ENCODE data around the gene ATF6B.
"Not testable (repeated sequence)": the region's sequence is repeated elsewhere in the genome, so short reads cannot be mapped to it uniquely, and the experiment has no call there.

Gene ATF6B

DNA sequence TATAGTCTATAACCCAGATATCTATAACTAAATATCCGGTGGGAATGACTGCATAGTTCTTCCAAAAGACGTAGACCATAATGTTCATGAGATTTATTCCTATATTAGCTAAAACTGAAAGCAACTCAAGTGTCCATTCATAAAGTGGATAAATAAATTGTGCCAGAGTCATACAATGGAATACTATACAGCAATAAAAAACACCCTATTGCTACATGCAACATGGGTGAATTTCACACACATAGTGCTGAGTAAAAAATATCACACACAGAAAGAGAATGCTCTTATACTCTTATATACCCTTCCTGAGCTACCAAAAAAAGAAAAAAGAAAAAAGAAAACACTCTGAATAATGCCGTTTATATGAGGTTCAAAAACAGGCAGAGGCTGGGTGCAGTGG lies 25.8 kb downstream of the ATF6B start:
- no peak for DNase-seq

DNA sequence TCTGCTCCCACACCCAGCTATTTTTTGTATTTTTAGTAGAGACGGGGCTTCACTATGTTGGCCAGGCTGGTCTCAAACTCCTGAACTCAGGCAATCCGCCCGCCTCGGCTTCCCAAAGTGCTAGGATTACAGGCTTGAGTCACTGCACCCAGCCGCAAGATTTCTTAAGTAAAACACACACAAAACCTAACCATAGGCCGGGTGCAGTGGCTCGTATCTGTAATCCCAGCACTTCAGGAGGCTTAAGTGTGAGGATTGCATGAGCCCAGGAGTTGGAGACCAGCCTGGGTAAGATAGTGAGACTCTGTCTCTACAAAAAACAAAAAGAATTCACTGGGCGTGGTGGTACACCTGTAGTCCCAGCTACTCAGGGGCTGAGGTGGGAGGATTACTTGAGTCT lies 27.8 kb downstream of the ATF6B start:
- not testable (repeated sequence) for DNase-seq

DNA sequence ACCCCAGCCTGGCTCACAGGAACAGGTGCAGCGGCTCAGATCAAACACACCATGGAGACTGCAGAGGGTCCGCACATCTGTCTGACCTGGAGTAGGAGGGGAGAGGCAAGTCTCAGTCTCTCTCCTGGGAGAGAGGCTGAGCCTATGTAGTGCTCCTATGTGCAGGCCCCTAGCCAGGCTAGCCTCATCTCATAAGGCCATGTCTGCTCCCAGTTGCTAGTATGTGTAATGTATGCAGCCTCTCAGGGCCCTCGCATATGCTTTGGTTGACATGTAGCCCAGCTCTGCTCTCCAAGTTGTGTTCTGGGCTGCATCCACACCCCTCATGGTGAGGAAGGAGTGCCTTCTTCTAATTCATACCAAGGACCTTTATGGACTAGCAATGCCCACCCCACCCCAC lies 30.7 kb downstream of the ATF6B start:
- no peak for DNase-seq

DNA sequence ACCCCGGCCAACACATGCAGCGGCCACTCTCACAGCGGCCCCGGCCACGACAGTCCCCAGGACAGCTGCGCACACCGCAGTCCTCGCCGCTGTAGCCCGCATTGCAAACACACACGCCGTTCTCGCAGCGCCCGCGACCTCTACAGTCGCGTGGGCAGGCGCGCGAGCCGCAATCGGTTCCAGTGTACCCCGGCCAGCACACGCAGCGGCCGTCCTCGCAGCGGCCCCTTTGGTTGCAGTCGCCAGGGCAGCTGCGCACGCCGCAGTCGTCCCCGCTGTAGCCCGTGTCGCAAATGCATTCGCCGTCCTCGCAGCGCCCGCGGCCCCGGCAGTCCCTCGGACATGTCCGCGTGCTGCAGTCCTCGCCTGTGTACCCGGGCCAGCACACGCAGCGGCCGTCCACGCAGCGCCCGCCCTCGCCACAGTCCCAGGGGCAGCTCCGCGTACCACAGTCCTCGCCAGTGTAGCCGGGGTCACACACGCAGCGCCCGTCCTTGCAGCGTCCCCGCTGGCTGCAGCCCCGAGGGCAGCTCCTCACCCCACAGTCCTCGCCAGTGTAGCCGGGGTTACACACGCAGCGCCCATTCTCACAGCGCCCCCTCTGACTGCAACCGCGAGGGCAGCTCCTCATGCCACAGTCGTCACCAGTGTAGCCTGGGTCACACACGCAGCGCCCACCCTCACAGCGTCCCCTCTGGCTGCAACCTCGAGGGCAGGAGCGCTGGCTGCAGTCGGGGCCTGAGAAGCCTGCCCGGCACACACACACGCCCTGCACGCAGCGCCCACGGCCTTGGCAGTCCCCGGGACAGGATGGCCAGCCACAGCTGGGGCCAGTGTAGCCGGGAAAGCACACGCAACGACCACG lies 31.4 kb downstream of the ATF6B start:
- no peak for DNase-seq

DNA sequence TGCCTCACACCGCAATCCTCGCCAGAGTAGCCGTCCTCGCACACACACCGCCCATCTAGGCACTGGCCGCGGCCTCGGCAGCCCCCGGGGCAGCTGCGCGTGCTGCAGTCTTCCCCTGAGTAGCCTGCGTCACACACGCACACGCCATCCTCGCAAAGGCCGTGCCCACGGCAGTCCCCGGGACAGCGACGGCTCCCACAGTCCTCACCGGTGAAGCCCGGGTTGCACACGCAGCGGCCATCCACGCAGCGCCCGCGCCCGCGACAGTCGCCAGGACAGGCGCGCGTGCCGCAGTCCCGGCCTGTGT lies 32.0 kb downstream of the ATF6B start:
- DNase-seq: no peak

DNA sequence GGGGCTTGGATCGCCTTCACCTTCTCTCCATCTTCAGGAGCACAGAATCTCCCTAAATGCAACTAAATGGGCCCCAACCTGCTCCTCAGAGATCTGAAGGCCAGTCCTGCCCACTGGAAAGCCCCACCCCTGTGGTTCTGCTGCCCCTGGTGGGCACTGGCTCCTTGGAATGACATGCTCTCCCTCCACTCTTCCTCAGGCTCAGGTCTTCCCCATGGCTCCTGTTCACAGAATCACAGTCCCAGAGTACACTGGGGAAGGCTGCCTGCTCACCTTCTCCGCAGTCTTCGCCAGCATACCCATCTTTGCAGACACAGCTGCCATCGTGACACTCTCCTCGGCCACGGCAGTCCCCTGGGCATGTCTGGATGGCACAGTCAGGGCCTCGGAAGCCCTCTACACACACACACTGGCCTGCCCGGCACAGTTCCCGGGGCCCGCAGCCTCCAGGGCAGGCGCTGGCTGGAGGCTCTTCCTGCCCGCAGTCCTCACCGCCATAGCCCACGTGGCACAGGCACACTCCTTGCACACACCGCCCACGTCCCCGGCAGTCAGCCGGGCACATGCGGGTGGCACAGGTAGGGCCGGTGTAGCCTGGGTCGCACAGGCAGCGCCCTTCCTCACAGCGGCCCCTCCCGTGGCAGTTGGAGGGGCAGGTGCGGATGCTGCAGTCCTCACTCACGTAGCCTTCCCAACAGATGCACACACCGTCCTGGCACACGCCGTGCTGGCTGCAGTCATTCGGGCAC lies 32.5 kb downstream of the ATF6B start:
- no peak for DNase-seq

DNA sequence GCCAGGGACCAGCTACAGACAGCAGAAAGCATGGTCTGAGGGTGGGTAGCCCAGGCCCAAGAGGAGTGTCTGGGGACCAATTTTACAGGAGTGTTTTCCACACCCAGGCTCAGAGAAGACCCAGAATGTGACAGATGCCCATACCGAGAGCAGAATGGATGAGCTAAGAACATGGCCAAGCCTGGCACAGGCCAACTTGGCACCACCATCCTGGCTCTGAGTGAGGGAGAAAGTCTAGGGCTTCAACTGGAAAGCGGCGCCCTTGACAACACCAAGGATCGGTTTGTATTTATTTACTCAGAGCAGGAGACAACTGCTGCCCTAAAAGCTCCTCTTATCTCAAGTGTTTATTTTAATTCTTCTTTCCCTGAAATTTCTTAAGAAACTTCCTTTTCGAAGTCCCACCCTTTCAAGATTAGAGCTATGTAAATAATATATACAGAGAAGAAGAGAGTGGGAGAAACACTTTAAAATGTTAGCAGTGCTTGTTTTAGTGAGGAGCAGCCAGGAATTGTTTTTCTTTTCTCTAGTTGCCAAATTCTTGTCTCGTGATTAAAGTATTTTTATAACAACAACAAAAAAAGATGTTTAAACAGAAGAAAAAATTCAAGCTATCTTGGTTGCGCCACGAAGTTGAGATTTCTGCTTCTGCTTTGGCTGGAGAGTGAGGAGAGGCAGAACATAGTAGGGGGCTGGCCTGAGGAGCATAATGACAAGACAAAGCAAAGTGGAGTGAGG lies 35.1 kb downstream of the ATF6B start:
- no peak for DNase-seq

DNA sequence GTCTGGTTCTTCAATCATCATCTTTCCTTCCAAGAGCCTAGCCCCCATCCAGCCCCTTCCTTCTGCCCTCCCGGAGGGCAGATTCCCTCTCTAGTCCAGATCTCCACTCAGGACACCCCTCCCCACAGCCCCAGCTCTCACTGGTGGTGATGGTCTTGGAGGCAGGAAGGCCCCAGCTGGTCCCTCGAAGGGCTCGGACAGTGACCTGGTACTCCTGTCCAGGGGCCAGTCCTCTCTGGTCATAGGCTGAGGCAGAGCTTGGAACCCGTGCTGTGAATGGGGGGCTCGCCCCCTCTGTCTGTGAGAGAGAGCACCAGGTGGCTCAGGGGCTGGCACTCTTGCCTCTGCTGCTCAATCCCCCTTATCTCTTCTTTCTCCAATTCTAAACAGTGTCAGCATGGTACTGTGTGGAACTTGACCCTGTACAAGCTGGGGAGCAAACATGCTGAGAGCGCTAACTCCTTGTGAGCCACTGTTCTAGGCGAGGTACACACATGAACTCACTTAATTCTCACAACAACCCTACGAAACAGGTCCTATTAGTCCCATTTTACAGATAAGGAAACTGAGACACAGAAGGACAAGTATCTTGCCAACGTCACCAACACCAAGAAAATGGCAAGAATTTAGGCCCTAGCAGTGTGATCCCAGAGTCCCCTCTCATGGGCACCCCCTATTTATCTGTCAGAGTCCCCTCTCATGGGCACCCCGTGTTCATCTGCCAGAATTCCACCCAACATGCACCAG lies 38.8 kb downstream of the ATF6B start:
- no peak for DNase-seq

DNA sequence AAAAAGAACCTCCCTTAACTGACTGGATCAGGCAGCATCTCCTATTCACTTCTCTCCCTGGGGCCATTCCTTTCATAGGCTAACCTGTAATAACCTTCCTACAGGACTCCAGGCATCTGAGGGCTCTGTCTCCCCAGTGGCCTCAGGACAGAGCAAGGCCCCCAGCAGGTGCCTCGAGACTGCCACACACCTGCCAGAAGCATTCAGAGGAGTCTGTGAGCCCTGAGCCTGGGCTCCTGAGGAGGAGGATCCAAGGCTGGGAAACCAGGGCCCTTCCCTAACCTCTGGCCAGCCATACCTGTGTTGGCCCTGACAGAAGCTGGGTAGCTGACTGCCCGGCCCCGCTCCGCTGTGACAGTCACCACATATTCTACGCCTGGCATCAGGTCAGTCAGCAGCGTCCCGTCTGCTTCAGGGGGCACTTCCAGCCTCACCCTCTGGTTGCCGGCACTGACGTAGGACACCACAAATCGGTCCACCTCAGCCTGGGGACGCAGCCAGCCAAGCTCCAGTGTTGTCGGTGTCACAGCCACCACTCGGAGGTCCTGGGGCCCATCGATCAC lies 39.5 kb downstream of the ATF6B start:
- no peak for DNase-seq

DNA sequence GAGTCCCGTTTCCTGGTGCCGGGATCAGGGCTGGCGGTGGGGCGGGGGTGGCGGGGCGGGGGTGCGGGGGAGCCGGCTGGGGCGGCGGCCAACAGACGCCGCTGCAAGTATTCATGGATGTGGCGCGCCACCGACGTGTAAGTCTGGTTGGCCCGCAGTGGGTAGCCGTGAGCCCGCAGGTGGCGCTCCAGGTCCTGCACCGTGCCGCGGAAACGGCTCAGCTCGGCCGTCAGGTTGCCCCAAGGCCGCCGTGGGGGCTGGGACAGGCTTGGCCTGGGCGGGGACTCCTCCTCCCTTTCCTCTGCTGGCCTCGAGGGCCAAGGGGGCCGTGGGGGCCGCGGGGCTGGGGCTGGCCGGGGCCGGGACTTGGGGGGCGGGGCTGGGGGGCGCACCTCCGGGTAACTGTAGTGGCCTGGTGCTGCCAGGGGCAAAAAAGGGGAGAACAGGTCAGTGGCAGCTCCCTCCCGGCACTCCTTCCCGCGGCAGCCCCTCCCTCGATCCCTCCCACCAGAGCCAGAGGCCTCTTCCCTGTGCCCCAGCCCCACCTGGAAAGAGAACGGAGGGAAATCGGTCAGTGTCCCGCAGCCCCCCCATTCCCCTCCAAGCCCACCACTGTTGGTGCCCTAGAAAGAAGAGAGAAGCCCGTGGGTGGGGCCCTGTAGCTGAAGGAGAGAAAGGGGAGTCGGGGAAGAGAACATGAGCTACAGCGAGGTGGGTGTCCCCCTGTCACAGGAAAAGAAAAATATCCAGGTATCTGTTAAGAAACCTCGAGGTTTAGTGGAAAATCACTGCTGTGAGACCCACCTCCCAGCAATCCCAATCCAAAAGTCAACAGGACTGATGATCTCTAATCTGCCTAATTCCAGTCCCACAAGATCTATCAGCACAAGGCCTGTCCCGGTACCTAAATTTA lies 40.2 kb downstream of the ATF6B start:
- DNase-seq: no peak

DNA sequence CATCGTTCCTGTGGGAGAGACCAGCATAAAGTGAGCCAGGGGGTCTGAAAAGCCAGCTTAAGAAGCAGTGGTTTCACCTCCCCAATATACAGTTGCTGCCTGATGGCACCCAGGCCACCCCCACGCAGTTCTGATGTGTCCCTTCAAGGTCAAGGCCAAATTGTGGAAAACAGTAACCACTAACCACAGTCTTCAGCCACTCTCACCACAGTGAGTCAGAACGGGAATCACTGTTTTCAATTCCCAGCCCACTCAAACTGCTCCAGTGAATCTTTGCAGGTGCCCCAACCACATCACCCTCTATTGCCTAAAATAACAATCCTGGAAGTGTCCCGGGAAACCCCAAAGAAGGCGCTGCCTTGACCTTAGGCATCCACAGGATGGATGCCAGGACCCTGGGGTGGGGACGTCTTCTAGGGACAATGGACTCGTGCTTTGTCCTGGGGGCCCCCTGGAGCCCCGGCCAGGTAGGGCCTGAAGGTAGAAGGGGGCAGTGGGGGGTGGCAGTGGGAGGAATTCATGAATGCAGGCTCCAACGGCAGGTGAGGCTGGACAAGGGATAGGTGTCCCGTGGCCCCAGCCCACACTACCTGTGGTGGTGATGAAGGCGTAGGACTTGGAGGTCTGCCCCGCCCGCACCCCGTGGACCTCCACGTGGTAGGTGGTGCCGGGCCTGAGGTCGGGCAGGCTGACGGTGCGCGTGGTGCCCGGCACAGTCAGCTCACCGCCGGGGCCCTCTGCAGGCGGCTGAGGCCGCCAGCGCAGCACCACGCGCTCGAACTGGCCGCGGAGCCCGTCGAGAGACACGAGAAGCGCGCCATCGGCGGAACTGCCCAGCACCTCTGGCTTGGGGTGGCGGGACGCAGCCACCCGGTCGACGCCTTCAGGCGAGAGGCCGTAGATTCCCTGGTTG lies 41.1 kb downstream of the ATF6B start:
- no peak for DNase-seq

DNA sequence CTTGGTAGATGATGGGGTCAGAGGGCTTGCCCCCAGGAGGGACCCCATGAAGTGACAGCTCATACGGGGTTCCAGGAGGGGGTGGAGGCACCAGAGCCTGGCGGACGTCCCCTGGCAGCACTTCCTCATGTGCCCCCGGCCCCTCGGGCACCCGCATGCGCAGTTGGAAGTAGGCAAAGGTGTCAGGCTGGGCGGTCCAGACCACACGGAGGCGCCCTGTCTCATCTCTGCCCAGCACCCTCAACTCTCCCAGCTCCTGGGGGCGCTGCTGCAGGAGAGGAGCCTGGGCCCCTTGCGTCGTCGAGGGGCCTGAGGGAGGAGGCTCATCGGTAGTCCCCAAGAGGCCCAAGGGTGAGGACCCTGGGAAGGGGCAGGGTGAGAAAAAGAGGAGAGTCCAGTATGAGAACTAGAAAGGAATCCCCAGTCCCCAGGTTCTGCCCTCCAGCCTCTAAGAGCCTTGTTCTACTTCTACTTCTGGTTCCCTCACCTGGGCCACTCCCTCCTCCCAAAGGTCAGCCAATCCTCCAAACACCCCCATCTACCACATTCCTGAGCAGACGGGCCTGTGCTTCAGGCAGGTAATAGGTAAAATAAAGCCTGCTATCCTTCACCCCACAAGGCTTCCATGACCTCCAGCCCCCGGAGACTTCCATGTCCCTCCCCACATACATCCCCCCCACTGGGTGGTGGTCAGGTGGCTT lies 42.1 kb downstream of the ATF6B start:
- DNase-seq: no peak

DNA sequence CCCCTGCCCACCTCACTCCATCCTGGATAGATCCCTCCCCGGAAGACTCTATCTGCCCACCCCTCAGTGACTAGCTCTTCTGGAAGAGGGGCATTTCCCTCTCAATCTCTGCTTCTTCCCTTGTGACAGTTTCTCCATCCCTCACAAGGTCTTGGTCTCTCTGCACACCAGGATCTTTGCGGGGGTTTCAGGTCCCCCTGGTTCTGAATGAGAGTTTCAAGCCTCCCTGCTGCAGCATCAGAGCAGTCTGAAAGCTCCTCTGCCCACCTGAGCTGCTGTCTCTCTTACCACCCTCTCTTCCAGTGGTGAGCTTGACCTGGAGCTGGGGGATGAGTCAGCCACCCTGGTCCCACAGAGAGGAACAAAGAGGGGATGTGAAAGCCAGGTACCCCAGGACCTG lies 43.3 kb downstream of the ATF6B start:
- no peak for DNase-seq

DNA sequence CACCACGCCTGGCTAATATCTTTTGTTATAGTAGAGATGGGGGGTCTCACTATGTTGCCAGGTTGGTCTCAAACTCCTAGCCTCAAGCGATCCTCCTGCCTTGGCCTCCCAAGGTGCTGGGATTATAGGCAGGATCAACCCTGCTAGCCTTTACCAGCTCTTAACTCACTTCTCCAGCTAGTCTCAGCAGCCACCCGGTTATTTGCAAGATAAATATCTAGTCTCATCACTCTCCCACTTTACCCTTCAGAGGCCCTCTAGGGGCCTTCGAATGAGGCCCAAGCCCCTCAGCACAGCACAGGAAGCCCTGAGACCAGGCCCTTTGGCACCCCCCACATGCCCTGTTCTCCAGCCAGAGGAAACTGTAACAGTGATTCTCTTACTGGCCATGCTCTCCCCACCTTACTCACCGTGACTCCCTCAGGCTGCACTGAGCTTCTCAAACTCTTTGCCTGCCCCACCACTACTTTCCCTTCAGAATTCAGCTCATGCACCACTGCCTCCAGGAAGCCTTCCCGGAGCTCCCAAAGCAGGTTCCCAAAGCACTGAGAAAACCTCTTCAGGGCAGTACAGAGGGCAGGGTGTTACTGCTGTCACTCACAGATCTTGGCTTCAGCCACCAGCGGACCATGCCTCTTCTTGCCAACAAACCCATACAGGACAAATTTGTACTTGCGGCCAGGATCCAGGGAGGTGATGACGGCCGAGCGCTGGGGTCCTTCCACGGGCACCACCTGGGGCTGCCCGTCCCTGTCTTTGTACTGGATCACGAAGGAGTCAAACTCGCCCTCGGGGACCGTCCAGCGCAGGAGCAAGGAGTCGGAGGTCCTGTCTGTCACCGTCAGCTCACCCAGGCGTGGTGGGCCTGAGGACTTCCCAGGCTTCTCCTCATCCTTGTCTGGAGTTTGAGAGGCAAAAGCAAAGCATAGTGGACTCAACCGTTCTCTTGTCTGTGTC lies 44.0 kb downstream of the ATF6B start:
- DNase-seq: no peak

DNA sequence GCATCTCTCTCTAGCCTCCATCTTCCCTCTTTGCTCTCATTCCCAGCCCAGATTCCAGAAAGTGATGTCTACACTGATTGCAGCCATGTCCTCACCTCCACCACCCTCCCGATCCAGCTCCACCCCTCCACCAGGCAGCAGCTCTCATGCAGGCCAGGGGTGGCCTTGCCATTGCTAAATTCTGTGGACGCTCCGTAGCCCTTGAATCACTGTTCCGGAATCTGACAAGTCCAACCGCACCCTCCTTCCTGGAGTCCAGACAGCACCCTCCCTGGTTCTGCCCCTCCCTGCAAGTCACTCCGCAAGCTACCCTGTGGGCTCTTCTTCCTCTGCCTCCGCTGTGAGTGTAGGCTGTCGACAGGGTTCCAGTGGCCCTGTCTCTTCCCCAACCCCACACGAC lies 45.1 kb downstream of the ATF6B start:
- no peak for DNase-seq

DNA sequence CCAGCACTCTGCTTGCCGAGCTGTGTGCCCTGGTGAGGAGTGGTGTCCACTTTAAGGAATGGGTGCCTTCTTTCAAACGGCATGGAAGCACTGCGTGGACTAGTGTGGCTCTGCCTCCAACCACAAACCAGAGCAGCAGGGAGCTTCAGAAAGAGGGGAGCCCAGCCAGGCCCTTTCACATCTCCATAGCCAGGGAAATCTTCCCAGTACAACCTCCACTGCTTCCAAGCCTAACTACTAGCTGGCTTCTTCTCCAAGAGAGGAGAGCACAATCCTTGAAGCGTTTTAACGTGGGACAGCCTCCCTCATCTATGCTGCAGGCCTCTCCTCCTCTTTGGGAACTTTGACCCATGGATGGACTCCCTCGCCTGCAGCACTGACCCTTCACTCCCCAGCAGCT lies 45.6 kb downstream of the ATF6B start:
- DNase-seq: no peak

DNA sequence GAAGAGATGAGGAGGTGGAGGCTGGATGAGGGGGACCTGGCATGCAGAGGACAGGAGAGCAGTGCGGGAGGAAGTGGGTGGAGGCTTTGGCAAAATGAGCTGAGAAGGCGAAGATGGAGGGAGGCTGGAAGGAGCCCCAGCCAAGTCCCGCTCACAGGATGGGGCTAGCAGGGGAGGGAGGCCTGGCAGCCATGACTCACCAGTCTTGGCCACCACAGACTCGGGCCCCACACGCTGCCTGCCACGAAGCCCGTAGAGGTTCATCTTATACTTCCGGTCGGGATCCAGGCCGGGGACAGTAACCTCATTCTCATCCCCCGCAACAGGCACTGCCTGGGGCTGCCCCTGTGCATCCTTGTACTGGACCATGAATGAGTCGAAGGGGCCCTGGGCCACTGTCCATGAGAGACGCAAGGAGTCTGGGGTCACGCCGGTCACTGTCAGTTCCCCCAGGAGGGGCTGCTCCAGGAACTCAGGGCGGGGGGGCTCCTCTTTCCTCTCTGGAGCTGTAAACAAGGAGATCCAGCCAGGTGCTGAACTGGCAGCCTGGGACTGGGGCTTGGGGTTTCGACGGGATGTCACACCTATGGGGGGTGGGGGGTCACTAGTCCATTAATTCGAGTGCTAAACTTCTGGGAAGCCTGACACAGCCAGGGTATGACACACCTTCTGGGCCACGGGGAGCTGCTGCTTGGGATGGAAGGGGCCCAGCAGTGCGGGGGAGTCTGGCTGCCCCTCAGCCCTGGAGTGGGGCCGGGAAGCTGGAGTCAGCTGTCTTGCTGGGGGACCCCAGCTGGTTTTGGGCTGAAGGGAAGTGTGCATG lies 46.7 kb downstream of the ATF6B start:
- no peak for DNase-seq
